Adrenal gland (tissue), 12 donors: ENCODE results near the gene PGAP2. TPM values are rescaled to one million over a fixed set of nuclear protein-coding genes. Genes with fewer than 3 reads are reported as not detected.
A peak's percentile ranks its signal among the peaks of the same experiment; 100 is the strongest.

Source experiments
- DNase-seq, 7 donors: peaks; one replicate each; pipeline ENCODE4 v3.0.0-alpha.2; 2019 to 2020
- H3K27ac ChIP-seq, 5 donors: fragments of 200-600 bp; sonication (generic) in 4 of 5; 1 replicate in 3 of 5; 2 replicates in 2 of 5; pipeline versions ENCODE4 v1.5.1 to v1.8.0; 2016 to 2020; ENCODE audit warnings: mild to moderate bottlenecking in 1 of 5
- H3K27me3 ChIP-seq: fragments of 200-600 bp; 2 replicates; pipeline ENCODE4 v1.8.0; 2021
- H3K36me3 ChIP-seq, 2 donors: fragments of 200-600 bp; replicated peaks in 1 of 2; 1 replicate in 1 of 2; 2 replicates in 1 of 2; pipeline versions ENCODE4 v1.5.1 to v1.8.0; 2018 to 2022
- H3K4me1 ChIP-seq, 2 donors: fragments of 200-600 bp; replicated peaks in 1 of 2; 1 replicate in 1 of 2; 2 replicates in 1 of 2; pipeline versions ENCODE4 v1.5.1 to v1.8.0; 2018 to 2021
- H3K4me3 ChIP-seq, 4 donors: fragments of 200-600 bp; sonication (generic) in 3 of 4; one replicate each; pipeline ENCODE4 v1.5.1; 2016 to 2018
- H3K9me3 ChIP-seq, 3 donors: fragments of 200-600 bp; sonication (generic) in 1 of 3; replicated peaks in 1 of 3; 1 replicate in 2 of 3; 2 replicates in 1 of 3; pipeline versions ENCODE4 v1.5.1 to v1.8.0; 2016 to 2021
- POLR2A ChIP-seq, 2 donors: fragments of 450-650 bp; IDR thresholded peaks; one replicate each; pipeline ENCODE4 v1.6.1; 2017; ENCODE audit warnings: antibody characterized with exemption in 2 of 2, mild to moderate bottlenecking in 2 of 2, moderate library complexity in 1 of 2
- WGBS, 4 donors: extraction: QIAGEN DNeasy Blood & Tissue Kit in 2 of 4; methylation state at CpG; one replicate each; pipeline versions ENCODE4 v1.1.5 to v1.1.7; 2013 to 2017; 5-methylcytosine and 5-hydroxymethylcytosine counted together
- intact Hi-C, 2 donors: fragments of 100-400 bp; cut with DNase I; formaldehyde crosslinking; loops; one replicate each; pipeline versions ENCODE4 v1.14.1 to v1.15.0; 2022 to 2023
- polyA plus RNA-seq, 3 donors: library from polyadenylated mRNA; stranded (reverse); fragments of 200-250 nt in 2 of 3; fragments of 350-450 nt in 1 of 3; fragmentation: Illumina TruSeq in 1 of 3; extraction: RNeasy Lipid Tissue Mini Kit (QIAGEN cat#74804) in 1 of 3; gene quantifications; one replicate each; pipeline ENCODE4 v1.2.3, GENCODE V29; 2013 to 2014
- total RNA-seq, 9 donors: library from RNA; depleted of rRNA in 4 of 9; stranded (reverse); fragments of >200 nt in 4 of 9; fragments of 120-200 nt in 1 of 9; fragmentation: NEBNext Ultra II Directional in 1 of 9; extraction: Animal tissue kit (Norgen Biotek cat#: 25700) in 1 of 9; gene quantifications; one replicate each; pipeline versions ENCODE4 v1.1.0 to v1.2.4, GENCODE V29; 2013 to 2023
- TF ChIP-seq, protein P1 (sequence below), 6 experiments: fragments of 450-650 bp in 4 of 6; fragments of 200-600 bp in 2 of 6; sonication (generic) in 1 of 6; IDR thresholded peaks; 1 replicate in 5 of 6; 2 replicates in 1 of 6; pipeline versions ENCODE4 v1.5.1 to v1.8.0; 2016 to 2021; ENCODE audit warnings: antibody characterized with exemption in 6 of 6, mild to moderate bottlenecking in 2 of 6, moderate library complexity in 1 of 6
- donor health status: healthy with polysubstance abuse.
- donor health status: Bipolar disorder and iron deficiency.
- donor health status: DM: yes; HTN: yes; CAD: no.
- donor health status: DM: no; HTN: no; CAD: no.
- donor health status: DM: no; HTN: no; CAD: no.
- donor health status: DM: yes; HTN: yes; CAD: no.

Gene PGAP2
- total and polyA plus RNA-seq, 12 donors: 4.6 to 44.0 (median 19.9) TPM

DNA sequence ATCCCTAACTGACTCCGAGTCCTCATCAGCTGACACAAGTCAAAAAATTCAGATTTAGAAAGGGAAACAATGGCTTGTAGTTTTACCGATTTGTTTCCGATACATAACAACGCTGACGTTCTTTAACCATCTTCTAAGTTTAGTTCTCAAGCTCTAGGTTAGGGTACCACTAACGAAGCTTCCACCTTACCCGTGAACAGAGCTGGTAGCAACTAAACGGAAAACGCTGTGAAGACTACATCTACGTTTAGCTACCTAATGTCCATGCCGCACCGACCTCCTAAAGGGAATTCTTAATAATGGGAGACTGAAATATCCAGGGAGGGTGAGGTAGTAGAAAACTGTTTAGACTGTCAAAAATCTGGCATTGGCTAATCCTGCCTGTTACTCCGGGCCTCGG lies 12.0 kb upstream of the PGAP2 start:
- peak in 1 of 7 donors; percentile 49 for DNase-seq
- 5 to 9% (median 7%) methylated on average over 14 of the region's 14 CpGs for WGBS, 4 donors
- Histone ChIP-seq H3K4me3 (peak overlapping the region in 3 of 4 donors; percentile 17 to 86 (median 68)), H3K36me3 (peaks cover 0 to 18% of the 10 kb centered on the region in 2 donors), H3K27ac (peak overlapping the region in 3 of 5 donors; percentile 93 to 98 (median 98)), H3K27me3 (no peaks in the 10 kb centered on the region), H3K4me1 (peaks cover 18 to 23% of the 10 kb centered on the region in 2 donors), H3K9me3 (no peaks in the 10 kb centered on the region)
- intact Hi-C loops: no loop called here
- no peak for TF ChIP-seq POLR2A (IDR thresholded peaks at IDR 0.05)
- TF ChIP-seq, protein P1, sequence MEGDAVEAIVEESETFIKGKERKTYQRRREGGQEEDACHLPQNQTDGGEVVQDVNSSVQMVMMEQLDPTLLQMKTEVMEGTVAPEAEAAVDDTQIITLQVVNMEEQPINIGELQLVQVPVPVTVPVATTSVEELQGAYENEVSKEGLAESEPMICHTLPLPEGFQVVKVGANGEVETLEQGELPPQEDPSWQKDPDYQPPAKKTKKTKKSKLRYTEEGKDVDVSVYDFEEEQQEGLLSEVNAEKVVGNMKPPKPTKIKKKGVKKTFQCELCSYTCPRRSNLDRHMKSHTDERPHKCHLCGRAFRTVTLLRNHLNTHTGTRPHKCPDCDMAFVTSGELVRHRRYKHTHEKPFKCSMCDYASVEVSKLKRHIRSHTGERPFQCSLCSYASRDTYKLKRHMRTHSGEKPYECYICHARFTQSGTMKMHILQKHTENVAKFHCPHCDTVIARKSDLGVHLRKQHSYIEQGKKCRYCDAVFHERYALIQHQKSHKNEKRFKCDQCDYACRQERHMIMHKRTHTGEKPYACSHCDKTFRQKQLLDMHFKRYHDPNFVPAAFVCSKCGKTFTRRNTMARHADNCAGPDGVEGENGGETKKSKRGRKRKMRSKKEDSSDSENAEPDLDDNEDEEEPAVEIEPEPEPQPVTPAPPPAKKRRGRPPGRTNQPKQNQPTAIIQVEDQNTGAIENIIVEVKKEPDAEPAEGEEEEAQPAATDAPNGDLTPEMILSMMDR (IDR thresholded peaks at IDR 0.05): no peak

DNA sequence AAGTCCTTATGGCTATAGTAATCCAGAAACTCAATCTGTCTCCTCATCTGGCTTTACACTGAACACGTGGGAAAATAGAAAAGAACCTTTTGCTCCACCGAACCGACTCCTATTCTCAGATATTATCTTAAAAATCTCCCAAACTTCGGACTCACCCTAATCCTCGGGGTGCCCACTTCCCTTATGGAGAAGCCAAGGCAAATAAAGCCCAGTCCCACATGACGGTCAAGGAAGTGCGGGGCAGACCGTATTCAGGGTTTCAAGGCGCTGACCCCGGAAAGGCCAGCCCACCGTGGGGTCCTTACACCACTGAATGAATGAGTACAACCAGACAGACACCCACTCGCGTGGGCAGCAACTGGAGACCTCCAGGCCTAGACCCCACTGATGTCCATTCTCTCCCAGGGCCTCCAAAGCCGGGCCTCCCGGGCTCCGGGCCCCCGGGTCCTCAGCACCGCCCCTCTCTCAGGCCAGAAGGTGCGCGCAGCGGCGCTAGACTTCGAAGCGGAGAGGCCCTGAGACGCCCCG lies 11.5 kb upstream of the PGAP2 start:
- DNase-seq: peak in 1 of 7 donors; percentile 71
- Histone ChIP-seq H3K27me3 (no peaks in the 10 kb centered on the region), H3K27ac (peak overlapping the region; percentile 87 to 98 (median 93)), H3K4me1 (peaks cover 18 to 23% of the 10 kb centered on the region in 2 donors), H3K9me3 (no peaks in the 10 kb centered on the region), H3K4me3 (peak overlapping the region; percentile 17 to 86 (median 56)), H3K36me3 (peaks cover 0 to 18% of the 10 kb centered on the region in 2 donors)
- WGBS, 4 donors: 0% methylated on average over 8 to 26 of the region's 26 CpGs
- TF ChIP-seq POLR2A (IDR thresholded peaks at IDR 0.05): no peak
- TF ChIP-seq, protein P1 (IDR thresholded peaks at IDR 0.05): no peak
- intact Hi-C loops: no loop called here

DNA sequence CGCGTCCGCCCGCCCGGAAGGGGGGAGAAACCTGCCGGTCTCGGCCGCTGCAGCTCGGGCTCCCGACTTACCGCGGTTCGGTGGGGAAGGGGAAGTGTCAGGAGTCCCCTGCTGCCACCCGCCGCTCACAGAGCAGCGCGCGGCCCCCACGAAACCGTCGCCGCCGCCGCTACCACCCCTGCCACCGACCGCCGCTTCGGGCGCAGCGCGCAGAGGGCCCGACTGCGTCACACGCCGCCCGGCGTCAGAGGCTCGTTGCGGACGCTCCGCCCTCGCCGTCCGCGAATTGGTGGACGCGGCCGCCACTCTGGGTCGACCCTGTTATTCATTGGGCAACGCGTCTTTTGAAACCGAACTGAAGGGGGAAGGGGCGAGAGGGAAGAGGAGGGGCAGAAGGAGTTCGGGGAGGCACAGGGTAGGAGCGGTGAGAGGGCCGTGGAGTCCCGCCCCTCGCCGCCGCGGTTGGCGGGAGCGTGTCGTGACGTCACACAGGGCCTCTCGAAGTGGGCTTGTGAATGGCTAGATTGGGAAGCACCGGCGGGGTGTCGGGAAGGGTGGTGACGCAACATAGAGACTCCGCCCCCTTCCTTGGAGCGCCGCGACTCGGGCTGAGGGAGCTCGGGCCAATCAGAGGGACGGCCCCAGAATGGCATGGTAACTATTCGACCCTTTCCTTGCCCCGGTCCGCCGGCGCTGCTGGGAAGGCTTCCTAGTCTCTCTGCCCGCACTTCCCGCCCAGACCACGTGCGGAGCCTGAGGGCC lies 10.8 kb upstream of the PGAP2 start, which contains the start of gene NUP98:
Gene NUP98, minus strand, starts transcription at position 226 of the 762 bp plus-strand sequence. CDS start 15,437 bp downstream, outside the sequence.
- intact Hi-C loops: no loop called here
- Histone ChIP-seq H3K27ac (peak within 1 kb of the TSS; percentile 87 to 98 (median 93)), H3K4me3 (peak within 1 kb of the TSS; percentile 17 to 86 (median 56)), H3K9me3 (no peaks in the 10 kb centered on the region), H3K27me3 (no peaks in the 10 kb centered on the region), H3K4me1 (peaks cover 18 to 23% of the 10 kb centered on the region in 2 donors), H3K36me3 (peaks cover 0 to 13% of the 10 kb centered on the region in 2 donors)
- WGBS, 4 donors: 0 to 1% (median 0%) methylated on average over 10 to 86 of the region's 86 CpGs
- TF ChIP-seq POLR2A (IDR thresholded peaks at IDR 0.05): peak; percentile 97 to 99
- TF ChIP-seq, protein P1 (IDR thresholded peaks at IDR 0.05): peak in 2 of 6 experiments; percentile 9 to 21
- DNase-seq: peak; percentile 99 to 100 (median 100)

DNA sequence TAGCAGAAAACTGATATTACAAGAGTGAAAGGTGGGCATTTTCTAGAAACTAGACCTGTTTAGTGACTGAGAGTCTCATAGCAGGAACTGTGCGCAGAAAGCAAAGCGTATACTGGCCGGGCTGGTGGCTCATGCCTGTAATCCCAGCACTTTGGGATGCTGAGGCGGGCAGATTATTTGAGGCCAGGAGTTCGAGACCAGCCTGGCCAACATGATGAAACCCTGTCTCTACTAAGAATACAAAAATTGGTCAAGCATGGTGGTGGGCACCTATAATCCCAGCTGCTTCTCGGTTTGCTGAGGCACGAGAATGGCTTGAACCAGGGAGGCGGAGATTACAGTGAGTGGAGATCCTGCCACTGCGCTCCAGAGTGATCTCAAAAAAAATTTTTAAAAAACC lies 9.2 kb upstream of the PGAP2 start:
- Histone ChIP-seq H3K27ac (no peak overlapping the region), H3K27me3 (no peaks in the 10 kb centered on the region), H3K4me1 (peaks cover 18 to 23% of the 10 kb centered on the region in 2 donors), H3K36me3 (no peaks in the 10 kb centered on the region), H3K4me3 (no peak overlapping the region), H3K9me3 (no peaks in the 10 kb centered on the region)
- DNase-seq: no peak
- 91 to 98% (median 95%) methylated on average over 6 to 9 of the region's 9 CpGs for WGBS, 4 donors
- intact Hi-C loops: no loop called here
- TF ChIP-seq POLR2A (IDR thresholded peaks at IDR 0.05): no peak
- TF ChIP-seq, protein P1 (IDR thresholded peaks at IDR 0.05): no peak
